IPS-NIHi7 (cell line): ENCODE data around the gene PDGFB.

Experiments
- DNase-seq: peaks from one replicate; pipeline ENCODE4 v3.0.0; 2012; ENCODE audit warnings: mixed read lengths; ENCODE audit errors: extremely low spot score

The PDGFB gene

DNA sequence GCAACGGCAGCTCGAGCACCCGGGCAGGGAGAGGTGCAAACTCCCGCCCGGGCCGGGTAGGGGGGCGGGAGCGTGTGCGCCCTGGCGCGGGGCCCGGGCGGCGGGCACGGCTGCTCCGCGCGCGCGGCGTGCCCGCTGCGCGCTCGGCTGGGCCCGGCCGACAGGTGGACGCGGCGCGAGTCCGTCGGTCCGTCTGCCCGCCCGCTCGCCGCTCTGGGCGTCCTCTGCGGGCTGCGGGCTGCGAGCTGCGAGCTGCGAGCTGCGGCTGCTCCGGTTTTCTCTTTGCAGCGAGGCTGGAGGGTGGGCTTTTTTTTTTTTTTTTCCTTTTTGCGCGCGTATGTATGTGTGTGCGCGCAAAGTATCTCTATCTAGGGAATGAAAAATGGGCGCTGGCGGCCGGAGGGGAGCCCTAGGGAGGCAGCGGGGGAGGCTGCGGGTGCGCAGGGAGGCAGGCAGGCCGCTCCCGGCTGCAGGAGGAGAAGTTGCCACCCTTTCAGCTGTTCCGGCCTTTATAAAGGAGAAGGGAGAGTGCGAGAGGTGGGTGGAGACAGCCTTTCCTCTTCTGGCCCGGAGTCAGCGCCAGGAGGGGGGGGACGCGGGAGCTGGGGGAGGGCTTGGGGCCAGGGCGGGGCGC, at the start of gene PDGFB:
TSS of gene PDGFB (minus strand) at position 487 of the 634 bp plus-strand sequence. CDS start 1,019 bp downstream, outside the sequence.
- no peak for DNase-seq

DNA sequence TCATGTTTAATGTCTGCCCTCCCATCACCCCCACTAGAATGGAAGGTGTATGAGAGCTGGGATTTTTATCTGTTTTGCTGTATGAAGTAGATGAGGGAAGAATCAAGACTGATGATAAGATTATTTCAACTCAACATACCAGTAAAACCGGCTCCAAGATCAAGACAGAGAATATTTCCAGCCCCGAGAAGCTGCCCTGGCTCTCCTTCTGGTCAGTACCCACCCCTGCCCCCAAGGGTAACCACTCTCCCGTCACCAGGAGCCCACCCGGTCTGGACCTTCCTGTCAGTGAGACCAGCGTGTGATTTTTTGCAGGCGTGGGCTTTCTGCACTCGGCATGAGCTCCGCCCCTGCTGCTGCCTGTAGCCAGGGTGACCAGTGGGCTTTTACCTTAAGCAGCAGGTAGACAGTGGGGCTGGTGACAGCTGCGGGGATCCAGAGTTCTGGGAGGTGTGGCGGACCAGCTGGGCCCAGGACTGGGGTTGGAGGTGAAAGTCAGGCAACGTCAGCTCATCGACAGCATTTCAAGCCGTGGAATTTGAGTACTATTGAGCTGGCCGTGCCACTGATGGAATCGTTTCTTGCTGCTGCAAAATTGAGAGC, 49.1 kb upstream of the PDGFB start:
- DNase-seq: no peak

DNA sequence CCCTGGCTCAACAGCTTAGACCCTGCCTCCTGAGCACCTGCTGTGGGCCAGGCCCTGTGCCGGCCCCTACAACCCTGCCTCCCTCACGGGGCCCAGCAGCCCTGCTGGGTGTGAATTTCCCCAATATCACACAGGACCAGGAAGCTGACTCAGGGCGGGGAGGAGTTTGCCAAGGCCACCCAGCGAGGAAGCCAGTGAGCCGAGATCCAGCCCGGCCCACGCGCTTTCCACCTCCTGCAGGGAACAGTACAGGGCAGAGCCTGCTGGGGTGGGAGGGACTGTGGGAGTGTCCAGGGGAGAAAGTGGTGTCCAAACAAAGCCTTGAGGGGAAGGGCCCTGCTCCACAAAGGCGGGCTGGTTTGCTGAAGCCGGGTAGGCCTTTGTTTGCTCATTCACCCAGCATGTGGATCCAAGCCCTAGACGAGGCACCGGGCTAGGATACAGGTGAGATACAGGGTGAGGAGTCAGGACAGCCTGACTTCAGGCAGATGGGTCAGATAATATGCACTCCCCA, 47.8 kb upstream of the PDGFB start:
- peak; percentile 77 for DNase-seq

DNA sequence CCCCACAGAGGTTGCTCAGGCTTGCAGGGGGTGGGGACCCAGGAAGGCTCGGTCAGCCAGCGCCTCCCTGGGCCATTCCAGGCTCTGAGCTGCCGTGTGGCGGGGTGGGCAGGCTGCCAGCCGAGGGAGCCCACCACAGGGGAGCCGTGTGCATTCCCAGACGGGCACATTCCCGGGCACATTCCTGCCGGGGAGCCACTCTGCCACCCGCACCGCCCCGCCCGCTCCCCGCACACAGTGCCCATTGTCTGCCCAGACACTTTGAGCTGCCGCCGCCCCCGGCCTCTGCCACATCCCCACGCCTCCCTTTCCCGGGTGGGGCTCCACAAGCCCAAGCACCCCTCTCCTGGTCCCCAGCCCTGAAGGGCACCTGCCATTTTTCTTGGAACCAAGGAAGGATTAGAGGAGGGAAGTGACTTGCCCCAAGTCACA, 47.3 kb upstream of the PDGFB start:
- no peak for DNase-seq

DNA sequence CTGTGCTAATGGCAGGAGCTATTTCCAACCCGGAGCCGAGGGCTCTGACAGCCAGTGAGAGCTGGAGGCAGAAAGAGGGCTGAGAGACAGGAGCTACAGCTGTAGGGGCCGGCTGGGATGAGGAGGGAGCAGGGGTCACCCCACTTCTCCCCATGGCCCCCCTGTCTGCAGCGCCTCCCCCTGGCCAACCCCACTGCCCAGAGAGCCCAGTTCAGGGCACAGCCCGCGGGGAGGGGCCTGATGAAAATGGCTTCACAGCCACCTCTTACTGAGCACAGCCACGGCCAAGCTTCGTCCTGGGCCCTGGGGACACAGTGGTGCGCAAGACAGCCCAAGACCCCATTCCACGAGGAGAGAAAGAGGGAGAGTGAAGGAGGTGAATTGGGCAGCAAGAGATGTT, 46.7 kb upstream of the PDGFB start:
- DNase-seq: no peak

DNA sequence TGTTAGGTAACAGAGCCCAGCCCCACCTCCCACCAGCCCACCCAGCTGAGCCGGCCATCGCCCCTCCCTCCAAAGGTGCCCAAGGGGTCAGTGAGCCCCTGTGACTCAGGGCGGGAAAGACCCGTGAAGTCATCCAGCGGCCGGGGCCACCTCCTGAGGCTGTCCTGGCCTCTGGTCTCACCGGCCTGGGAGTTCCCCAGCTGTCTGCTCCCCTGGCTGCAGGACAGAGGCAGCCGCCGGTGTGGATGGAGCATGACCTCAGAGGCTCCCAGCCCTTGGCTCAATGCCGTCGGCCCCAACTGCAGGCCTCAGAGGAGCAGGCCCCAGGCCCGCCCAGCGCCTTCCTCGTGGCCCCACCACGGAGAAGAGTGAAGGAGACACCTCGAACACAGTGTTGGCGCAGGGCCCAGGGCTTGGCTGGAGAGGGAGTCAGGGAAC, 46.0 kb upstream of the PDGFB start:
- no peak for DNase-seq

DNA sequence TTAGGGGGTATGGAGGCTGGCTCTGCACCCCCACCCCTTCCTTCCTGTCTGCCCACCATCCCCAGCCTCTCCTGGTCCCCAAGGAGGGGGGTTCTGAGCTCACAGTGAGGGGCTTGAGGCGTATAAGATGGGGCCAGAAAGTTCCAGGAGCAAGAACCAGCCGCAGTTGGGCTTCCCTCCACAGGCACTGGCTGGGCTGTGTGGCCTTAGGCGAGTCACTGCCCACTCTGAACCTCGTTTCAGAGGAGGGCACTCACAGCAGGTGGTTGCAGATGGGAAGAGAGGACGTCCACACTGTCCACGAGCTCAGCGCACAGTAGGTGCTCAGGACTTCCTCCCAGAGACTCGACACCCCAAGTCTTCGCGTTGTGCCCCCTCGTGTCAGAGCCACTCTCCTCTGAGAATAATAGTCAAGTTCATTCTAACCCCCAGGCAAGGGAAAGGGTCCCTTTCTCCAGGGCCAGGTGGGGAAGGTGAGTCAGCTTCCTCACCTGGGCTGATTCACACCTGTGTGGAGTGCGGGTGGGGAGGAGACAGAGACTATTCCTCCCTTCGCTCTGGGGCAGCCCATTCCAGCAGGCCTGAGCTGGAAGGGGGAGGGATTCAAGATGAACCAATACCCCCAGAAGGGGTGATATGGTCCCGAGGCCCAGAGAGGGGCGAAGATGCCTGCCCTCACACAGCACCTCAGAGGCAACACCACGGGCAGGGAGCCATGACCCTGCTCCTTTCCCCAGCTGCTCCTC, 45.4 kb upstream of the PDGFB start:
- DNase-seq: no peak

DNA sequence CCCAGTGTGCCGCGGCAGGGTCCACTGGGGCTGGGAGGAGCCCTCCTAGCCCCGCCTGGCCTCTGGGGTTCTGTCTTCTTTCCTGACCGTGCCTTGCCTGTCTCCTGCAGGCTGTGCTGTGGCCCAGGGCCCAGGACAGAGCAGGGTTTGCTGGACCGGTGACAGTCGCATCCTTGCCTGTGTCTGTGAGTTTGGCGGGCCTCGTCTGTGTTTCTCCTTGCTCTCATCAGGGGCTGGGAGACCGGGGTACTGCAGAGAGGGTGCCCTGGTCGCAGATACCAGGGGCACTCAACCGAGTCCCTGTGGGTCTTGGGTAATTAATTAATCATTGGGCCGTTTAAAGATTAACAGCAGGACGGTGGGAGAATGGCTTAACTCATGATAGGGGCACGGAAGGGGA, 44.8 kb upstream of the PDGFB start:
- DNase-seq: no peak

DNA sequence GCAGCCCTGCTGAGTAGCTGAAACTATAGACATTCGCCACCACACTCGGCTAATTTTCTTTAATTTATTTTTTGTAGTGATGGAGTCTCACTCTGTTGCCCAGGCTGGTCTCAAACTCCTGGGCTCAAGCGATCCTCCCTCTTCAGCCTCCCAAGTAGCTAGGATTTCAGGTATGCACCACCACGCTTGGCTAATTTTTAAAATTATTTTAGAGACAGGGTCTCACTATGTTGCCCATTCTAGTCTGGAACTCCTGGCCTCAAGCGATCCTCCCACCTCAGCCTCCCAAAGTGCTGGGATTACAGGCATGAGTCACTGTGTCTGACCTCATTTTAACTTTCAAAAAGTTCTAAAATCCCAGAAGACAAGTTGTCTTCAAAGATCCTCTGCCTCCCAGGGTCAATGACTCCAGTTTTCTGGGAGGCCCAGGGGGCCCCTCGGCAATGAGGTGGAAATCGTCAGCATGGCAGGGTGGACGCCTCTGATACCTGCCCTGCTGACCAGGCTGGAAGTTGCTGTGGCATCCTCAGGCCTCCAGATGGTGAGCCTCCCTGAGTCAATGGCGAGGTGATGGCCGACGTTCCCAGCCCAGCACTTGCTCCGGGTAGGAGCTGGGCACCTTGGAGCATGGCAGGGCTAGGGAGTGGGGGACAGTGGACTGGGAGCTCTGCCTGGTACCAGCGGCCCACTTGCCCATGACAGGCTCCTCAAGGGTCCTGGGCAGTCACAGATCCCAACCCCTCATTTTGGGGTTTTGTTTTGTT, 43.5 kb upstream of the PDGFB start:
- DNase-seq: no peak

DNA sequence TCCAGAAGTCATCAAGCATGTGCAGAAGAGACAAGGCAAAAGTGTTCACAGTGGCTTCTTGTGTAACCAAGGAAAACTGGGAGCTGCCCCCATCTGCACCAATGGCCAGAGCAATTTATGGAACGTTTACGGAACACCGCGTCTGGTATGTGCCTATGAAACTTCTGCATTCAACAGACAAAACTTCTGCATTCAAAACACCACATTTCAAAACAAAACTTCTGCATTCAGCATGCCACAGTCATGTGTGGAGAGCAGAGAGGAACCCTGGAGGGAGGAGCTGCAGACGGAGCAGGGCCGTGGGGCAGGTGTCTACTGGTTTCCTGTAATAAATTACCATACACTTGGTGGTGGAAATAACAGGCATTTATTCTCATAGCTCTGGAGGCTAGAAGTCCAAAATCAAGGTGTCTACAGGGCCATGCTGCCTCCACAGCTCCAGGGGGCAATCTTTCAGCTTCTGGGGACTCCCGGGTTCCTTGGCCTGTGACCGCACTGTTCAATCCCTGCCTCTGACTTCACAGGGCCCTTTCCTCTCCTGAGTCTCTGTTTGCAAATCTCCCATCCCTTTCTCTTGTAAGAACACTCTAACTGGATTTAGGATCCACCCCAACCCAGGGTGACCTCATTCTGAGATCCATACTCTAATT, 42.4 kb upstream of the PDGFB start:
- DNase-seq: no peak

DNA sequence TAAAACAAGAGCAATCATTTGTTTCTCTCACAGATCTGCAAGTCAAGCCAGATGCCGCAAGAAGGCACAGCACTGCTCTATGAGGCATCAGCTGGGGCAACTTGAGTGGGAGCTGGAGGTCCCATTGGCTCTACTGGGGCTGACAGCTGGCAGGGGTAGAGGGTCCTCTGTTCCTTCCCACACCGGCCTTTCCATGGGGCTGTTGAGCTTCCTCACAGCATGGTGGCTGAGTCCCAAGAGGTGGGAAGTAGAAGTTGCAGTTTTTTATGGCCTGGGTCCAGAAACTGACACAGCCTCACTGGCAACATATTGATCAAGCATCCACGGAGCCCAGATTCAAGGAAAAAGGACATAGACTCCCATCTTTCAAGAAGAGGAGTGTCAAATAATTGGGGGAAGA, 40.2 kb upstream of the PDGFB start:
- no peak for DNase-seq

DNA sequence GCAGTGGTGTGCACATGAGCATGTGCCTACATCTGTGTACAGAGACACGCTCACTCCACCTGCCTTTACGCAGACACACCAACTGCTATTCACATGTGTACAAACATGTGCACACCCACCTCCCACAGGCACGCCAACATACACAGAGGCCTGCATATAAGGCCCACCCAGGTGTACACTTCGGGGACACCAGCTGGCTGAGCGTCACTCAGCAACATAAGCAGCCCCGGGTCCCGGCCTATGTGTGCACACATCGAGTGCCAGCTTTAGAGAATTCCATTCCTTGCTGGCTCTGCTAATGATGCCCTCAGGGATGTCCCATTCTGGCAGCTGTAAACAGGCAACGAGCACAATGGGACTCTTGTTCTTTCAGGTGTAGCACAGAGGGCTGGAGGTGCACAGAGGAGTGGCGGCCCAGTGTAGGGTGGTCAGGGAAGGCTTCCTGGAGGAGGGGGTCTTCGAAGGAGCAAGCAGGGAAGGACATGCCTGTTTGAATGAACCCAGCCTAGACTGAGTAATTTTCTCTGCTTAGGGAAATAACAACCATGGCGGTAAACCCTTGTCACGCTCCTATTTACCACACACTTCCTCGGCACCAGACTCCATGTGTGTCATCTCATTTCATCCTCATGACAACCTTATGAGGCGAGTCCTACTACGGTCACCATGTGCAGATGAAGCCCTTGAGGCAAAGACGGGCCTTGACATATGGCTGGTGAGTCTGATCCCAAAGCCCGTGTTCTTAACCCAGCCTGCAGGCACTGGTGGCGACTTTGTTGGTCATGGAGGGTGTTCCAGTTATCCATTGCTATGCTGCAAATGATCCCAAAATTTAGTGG, 39.6 kb upstream of the PDGFB start:
- no peak for DNase-seq

DNA sequence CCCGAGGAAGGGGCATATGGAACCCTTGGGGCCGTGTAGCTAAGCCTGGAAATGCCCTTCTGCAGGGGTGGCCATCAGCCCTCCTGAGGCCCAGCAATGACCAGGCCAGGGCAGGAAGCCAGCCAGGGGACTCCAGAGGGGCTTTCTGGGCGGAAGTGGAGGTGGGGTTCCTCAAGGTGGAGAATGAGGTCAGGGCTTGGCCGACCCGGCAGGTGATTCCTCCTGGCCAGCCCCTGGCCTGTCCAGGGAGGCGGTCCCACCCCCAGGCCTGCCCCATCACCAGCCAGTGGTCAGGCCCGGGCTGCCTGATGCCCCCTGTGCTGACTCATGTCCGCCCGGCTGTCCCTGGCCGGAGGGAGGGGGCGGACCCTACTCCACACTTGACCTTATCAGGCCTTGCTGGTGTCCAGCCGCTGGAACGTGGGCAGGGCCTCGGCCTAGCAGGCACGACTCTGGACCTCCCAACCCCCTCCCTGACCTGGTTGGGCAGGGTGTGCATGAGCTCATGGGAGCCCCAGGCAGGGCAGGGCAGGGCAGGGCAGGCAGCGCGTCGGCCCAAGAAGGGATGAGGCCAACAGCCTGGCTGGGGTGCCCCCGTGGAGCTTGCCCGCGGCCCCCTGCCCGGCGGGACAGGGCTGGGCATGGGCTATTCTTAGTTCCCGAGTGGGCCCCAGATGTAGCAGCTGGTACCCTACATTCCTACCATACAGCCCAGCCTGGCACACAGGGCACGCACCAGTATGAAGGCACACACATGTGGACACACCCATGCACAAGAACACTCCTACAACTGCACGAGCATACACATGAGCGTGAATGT, 38.8 kb upstream of the PDGFB start:
- DNase-seq: no peak

DNA sequence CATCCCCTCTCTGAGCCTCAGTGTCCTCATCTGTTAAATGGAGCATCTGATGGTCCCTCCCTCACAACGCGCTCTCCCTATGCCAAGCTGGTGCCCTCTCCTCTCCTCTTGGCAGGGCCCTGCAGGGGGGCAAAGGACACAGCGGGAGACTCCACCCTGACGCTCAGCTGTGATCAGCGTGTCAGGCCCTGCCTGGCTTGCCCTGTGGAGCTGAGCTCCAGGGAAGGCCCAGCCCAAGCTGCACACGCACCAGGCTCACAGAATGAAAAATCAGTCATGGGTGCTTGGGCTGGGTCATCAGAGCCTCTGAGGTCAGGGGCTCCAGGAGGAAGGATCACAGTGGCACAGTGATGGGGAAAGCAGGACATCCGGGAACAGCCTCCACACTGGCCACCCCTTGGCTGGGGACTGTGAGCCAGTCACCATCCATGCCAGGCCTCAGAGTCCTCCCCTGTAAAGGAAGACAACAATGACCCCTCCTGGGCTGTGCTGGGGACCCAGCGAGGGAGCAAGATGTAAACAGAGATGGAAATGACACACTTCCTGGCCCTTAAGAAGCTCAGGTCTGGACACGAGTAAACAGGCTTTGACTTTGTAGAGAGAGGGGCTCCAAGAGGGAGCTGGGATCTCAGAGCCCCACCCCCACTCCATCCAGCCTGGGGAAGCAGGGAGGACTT, 38.0 kb upstream of the PDGFB start:
- DNase-seq: no peak

DNA sequence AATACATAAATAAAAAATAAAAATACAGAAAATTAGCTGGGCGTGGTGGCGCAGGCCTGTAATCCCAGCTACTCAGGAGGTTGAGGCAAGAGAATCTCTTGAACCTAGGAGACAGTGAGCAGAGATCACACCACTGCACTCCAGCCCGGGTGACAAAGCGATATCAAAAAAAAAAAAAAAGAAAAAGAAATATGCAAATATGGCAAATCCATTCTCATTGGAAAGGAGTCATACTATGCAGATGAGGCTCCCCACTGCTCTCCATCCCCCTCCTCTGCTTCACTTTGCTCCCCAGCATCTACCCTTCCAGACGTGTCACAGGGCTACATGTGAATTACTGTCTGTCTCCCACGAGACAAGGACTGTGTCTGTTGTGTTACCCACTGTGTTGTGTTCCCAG, 36.3 kb upstream of the PDGFB start:
- DNase-seq: no peak

DNA sequence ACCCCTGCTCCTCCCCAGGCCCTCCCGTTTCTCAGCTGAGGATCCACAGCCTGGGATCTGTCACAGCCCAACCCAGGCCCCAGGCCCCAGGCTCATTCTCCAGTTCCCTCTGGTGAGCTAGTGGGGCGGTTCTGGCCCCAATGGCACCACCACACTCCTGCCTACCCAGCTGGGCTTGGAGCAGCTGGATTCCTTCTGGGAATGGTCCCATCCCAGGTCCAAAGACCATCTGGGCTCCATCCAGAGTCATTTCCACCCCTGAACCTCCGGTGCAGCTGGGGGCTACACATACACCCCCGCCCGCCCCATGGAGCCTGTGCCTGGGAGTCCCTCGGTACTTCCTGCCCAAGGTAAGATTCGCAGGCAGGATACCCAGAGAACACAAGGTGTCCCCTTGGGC, 35.5 kb upstream of the PDGFB start:
- no peak for DNase-seq

DNA sequence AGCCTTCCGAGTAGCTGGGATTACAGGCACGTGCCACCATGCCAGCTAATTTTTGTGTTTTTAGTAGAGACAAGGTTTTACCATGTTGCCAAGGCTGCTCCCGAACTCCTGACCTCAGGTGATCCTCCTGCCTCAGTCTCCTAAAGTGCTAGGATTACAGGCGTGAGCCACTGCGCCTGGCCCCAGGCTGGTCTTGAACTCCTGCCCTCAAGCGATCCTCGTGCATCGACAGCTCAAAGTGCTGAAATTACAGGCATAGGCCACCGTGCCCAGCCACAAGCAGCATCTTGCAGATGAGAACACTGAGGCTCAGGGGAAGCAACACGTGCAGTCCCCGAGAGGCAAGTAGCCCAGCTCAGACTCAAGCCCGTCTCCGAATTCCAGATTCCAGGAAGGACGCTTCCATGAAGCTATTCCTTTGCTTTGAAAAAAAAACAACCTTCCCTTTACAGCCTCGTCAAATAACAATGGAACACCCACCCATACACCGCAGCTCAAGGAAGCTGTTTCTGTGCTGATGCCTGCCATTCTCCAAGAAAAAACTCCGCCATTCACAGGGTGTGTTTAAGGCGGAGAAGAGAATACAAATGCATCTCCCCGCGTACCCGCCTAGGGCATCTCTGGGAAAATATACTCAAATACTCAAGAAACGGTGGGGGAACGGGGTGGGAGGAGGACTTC, 34.5 kb upstream of the PDGFB start:
- DNase-seq: no peak

DNA sequence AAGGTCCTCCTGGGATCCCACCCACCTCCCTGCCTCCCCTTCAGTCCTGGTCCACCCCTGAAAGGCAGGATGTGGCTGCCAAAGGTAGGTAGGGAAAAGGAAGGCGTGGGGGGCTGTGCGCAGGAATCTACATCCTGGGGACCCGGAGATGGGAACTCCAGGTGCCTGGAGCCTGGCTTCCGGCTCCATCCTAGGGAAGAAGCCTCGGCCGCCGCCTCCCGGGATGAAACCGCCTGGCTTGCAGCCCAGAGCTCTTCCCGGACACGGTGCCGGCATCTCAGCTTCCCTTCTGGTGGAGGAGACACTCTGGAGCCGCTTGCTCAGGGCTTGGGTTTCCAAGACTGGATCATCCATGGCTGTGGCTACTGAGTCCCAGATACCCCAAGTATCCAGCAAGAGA, 33.3 kb upstream of the PDGFB start:
- DNase-seq: no peak

DNA sequence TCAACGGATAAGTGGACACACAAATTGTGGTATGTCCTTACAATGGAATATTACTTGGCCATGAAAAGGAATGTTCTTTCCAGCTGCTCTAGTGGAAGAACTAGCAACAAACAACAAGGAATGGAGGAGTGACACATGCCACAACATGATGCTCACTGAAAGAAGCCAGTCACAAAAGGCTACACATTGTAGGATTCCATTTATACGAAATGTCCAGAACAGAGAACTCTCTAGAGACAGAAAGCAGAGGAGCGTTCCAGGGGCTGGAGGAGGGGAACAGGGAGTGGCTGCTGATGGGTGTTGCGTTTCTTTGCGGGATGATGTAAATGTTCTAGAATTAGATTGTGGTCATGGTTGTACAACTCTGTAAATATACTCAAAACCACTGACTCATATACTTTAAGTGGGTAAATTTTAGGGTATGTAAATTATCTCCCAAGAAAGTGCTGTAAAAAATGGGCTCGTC, 32.4 kb upstream of the PDGFB start:
- no peak for DNase-seq
